NB4 (cell line): ENCODE data around the gene SEMA3E.

Experiments used
- CTCF ChIP-seq: IDR thresholded peaks from one replicate; pipeline ENCODE4 v1.5.1; 2012; ENCODE audit warnings: low read depth, low read length
- MAX ChIP-seq: IDR thresholded peaks from 2 replicates; pipeline ENCODE4 v1.6.1; 2011; ENCODE audit warnings: low read depth, low read length
- POLR2A ChIP-seq: IDR thresholded peaks from 2 replicates; pipeline ENCODE4 v1.6.1; 2011; ENCODE audit warnings: mild to moderate bottlenecking; ENCODE audit not compliant: insufficient read length; ENCODE audit errors: extremely low read depth

- TF ChIP-seq MAX (no peak), CTCF (no peak), POLR2A (no peak)
Observed at GRCh38 chr7:83466956-83467355, 182.0 kb downstream of the SEMA3E start.
